GM19438 (cell line): Measurements from ENCODE around the gene LIN7A.
"Not testable (repeated sequence)": the region's sequence is repeated elsewhere in the genome, so short reads cannot be mapped to it uniquely, and the experiment has no call there.

Experiments
- ATAC-seq: cut with Tn5 transposase; IDR thresholded peaks from one replicate; pipeline ENCODE4 v1.9.1; 2021; ENCODE audit warnings: low read depth; ENCODE audit not compliant: unreplicated experiment

Gene LIN7A

GRCh38 chr12:80815351-80815750 lies 122.4 kb downstream of the LIN7A start:
- no peak for ATAC-seq

GRCh38 chr12:80814453-80814852 lies 123.3 kb downstream of the LIN7A start:
- ATAC-seq: no peak

- ATAC-seq: peak; percentile 52
Observed at GRCh38 chr12:80813820-80814219, 123.9 kb downstream of the LIN7A start.

GRCh38 chr12:80811957-80812708 lies 125.6 kb downstream of the LIN7A start:
- ATAC-seq: no peak

GRCh38 chr12:80810874-80811273 lies 126.9 kb downstream of the LIN7A start:
- no peak for ATAC-seq

GRCh38 chr12:80807640-80808288 lies 130.0 kb downstream of the LIN7A start:
- peak; percentile 76 for ATAC-seq

GRCh38 chr12:80805106-80805505 lies 132.6 kb downstream of the LIN7A start:
- no peak for ATAC-seq

- ATAC-seq: no peak
Observed at GRCh38 chr12:80802652-80803400, 134.9 kb downstream of the LIN7A start.

GRCh38 chr12:80798281-80798680 lies 139.5 kb downstream of the LIN7A start:
- ATAC-seq: no peak

- ATAC-seq: no peak
Observed at GRCh38 chr12:80794551-80794950, 143.2 kb downstream of the LIN7A start.

GRCh38 chr12:80792861-80793260 lies 144.9 kb downstream of the LIN7A start:
- ATAC-seq: no peak

GRCh38 chr12:80791863-80792262 lies 145.9 kb downstream of the LIN7A start:
- ATAC-seq: no peak

GRCh38 chr12:80788407-80788806 lies 149.3 kb downstream of the LIN7A start:
- not testable (repeated sequence) for ATAC-seq

- not testable (repeated sequence) for ATAC-seq
Observed at GRCh38 chr12:80782963-80783470, 154.7 kb downstream of the LIN7A start.

- no peak for ATAC-seq
Observed at GRCh38 chr12:80781313-80781712, 156.4 kb downstream of the LIN7A start.

GRCh38 chr12:80780746-80781145 lies 157.0 kb downstream of the LIN7A start:
- ATAC-seq: no peak

GRCh38 chr12:80778005-80778541 lies 159.7 kb downstream of the LIN7A start:
- peak; percentile 97 for ATAC-seq

- no peak for ATAC-seq
Observed at GRCh38 chr12:80777587-80777986, 160.1 kb downstream of the LIN7A start.

- ATAC-seq: no peak
Observed at GRCh38 chr12:80776706-80777105, 161.0 kb downstream of the LIN7A start.

GRCh38 chr12:80770958-80771357 lies 166.8 kb downstream of the LIN7A start:
- no peak for ATAC-seq

GRCh38 chr12:80769553-80770140 lies 168.1 kb downstream of the LIN7A start:
- no peak for ATAC-seq
